Stimulated activated CD8-positive, alpha-beta memory T cell treated with anti-CD3 and anti-CD28 coated beads, Interleukin-15, amount 100 ng/mL, for 24 hours (primary cell): ENCODE data around the gene TRPM3.

Source experiments
- DNase-seq: peaks from one replicate; pipeline ENCODE4 v3.0.0-alpha.2; 2020; ENCODE audit warnings: low read depth

Gene TRPM3

GRCh38 chr9:70480405-70480980, 640.9 kb downstream of the TRPM3 start:
- DNase-seq, result no peak

GRCh38 chr9:70479880-70480291, 641.5 kb downstream of the TRPM3 start:
- DNase-seq, result no peak
